GM12892 (cell line): Measurements from ENCODE around the gene RUSF1.

Experiments used
- DNase-seq: peaks from one replicate; pipeline ENCODE4 v3.0.0; 2011; ENCODE audit not compliant: insufficient read length
- FAIRE-seq: peaks from 2 replicates; lab custom pipeline; 2011; peaks lifted over from hg19 to GRCh38; lab: Jason Lieb, UNC
- POLR2A ChIP-seq: IDR thresholded peaks from 2 replicates; pipeline ENCODE4 v1.6.1; 2011; ENCODE audit warnings: low read depth, low read length, control low read depth
- POLR2AphosphoS5 ChIP-seq: IDR thresholded peaks from 2 replicates; pipeline ENCODE4 v1.6.1; 2011; ENCODE audit warnings: low read depth, low read length, control low read depth
- TAF1 ChIP-seq: IDR thresholded peaks from 2 replicates; pipeline ENCODE4 v1.6.1; 2011; ENCODE audit warnings: low read depth, mild to moderate bottlenecking, control low read depth, low read length, borderline replicate concordance

The RUSF1 gene

GRCh38 chr16:31461921-31462804 is 46.0 kb downstream of the RUSF1 start:
- TF ChIP-seq POLR2A (no peak), TAF1 (no peak), POLR2AphosphoS5 (no peak)
- FAIRE-seq = no peak
- DNase-seq = no peak

GRCh38 chr16:31461201-31461920 is 46.8 kb downstream of the RUSF1 start:
- FAIRE-seq (no peak), DNase-seq (no peak)
- no peak for TF ChIP-seq POLR2A
- TF ChIP-seq POLR2AphosphoS5 = no peak
- no peak for TF ChIP-seq TAF1

- TF ChIP-seq POLR2A (no peak), TAF1 (no peak), POLR2AphosphoS5 (no peak)
- DNase-seq = no peak
- no peak for FAIRE-seq
Measured at GRCh38 chr16:31460582-31461002, 47.6 kb downstream of the RUSF1 start.

GRCh38 chr16:31459687-31460581 is 48.3 kb downstream of the RUSF1 start:
- TF ChIP-seq POLR2A = peak; percentile 43; the same call in 1 of the 2 replicates
- peak; percentile 2 for TF ChIP-seq POLR2AphosphoS5
- TF ChIP-seq TAF1 = no peak
- FAIRE-seq (peak; percentile 98), DNase-seq (peak; percentile 84)

- FAIRE-seq (no peak), DNase-seq (peak; percentile 81)
- TF ChIP-seq TAF1 (peak; percentile 96), POLR2AphosphoS5 (peak; percentile 95), POLR2A (peak; percentile 97)
Measured at GRCh38 chr16:31458844-31459686, 49.1 kb downstream of the RUSF1 start, which contains the start of gene ARMC5. TSS of gene ARMC5 (plus strand) at chr16:31459501. CDS start at chr16:31459525, 24 bp downstream.

- peak; percentile 65 for FAIRE-seq
- TF ChIP-seq TAF1 (0 out of 2 replicates have a peak, but pooled peaks have one; percentile 4), POLR2AphosphoS5 (no peak), POLR2A (peak; percentile 23; the same call in 1 of the 2 replicates)
- no peak for DNase-seq
Measured at GRCh38 chr16:31458073-31458843, 49.9 kb downstream of the RUSF1 start.

GRCh38 chr16:31456988-31457360 is 51.2 kb downstream of the RUSF1 start:
- no peak for DNase-seq
- no peak for FAIRE-seq
- TF ChIP-seq POLR2AphosphoS5 (no peak), TAF1 (no peak), POLR2A (no peak)

- DNase-seq = no peak
- no peak for FAIRE-seq
- TF ChIP-seq POLR2AphosphoS5 (no peak; the same call in 1 of the 2 replicates), TAF1 (no peak), POLR2A (no peak)
Measured at GRCh38 chr16:31455601-31456314, 52.4 kb downstream of the RUSF1 start.
